Spleen (tissue), 7 donors: ENCODE results near the gene FASN.

ENCODE experiments used
- POLR2A ChIP-seq, 3 donors: fragments of 450-650 bp; IDR thresholded peaks; one replicate each; pipeline ENCODE4 v1.5.1; 2017; ENCODE audit warnings: antibody characterized with exemption in 3 of 3, mild to moderate bottlenecking in 1 of 3
- TF ChIP-seq, protein P1 (sequence below), 11 experiments: fragments of 200-600 bp in 7 of 11; fragments of 450-650 bp in 4 of 11; sonication (generic) in 4 of 11; IDR thresholded peaks in 8 of 11; conservative IDR thresholded peaks in 3 of 11; 1 replicate in 7 of 11; 2 replicates in 4 of 11; pipeline versions ENCODE4 v1.4.0 to v1.8.0; 2016 to 2021; ENCODE audit warnings: antibody characterized with exemption in 11 of 11, inconsistent platforms in 4 of 11, mild to moderate bottlenecking in 1 of 11
- donor health status: DM: no; HTN: no; CAD: no; lungs with moderate emphysema.
- donor health status: DM: no; HTN: no; CAD: no.
- donor health status: DM: no; HTN: no; CAD: no.

DNA sequence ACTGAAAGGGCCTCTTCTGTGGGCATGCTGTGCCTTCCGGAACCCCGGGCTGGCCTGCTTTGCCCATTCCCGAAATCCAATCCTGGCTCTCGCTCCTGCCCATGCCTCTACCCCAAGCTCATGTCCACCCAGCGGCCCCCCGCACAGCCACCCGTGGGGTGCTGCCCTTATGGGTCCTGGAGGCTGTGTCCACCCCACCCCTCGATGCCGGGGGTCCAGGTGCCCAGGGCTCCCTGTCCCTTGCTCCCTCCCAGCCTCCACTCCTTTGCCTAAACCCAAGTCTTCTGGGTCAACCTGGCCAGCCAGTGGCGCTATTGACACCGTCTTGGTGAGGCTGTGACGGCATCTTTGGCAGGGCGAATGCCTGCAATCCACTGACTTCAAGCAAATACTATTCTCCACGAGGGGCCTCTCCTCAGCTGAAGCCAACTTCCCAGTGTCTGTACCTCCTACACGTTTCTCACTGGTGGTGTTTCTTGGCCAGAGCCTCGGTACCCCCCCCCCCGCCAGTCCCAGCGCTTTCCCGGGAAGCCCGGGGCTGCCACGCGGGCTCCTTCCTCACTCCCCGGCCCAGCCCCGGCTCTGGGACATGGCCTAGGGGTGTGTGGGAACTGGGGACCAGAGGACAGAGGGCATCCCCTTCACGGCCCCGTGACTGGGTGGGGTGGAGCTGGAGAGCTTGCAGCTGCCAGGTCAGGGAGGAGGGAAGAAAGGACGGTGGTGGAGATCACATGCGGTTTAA lies 20.2 kb downstream of the FASN start:
- TF ChIP-seq, protein P1, sequence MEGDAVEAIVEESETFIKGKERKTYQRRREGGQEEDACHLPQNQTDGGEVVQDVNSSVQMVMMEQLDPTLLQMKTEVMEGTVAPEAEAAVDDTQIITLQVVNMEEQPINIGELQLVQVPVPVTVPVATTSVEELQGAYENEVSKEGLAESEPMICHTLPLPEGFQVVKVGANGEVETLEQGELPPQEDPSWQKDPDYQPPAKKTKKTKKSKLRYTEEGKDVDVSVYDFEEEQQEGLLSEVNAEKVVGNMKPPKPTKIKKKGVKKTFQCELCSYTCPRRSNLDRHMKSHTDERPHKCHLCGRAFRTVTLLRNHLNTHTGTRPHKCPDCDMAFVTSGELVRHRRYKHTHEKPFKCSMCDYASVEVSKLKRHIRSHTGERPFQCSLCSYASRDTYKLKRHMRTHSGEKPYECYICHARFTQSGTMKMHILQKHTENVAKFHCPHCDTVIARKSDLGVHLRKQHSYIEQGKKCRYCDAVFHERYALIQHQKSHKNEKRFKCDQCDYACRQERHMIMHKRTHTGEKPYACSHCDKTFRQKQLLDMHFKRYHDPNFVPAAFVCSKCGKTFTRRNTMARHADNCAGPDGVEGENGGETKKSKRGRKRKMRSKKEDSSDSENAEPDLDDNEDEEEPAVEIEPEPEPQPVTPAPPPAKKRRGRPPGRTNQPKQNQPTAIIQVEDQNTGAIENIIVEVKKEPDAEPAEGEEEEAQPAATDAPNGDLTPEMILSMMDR (IDR thresholded peaks at IDR 0.05 in 8 of 11, conservative IDR thresholded peaks at IDR 0.05 in 3 of 11), result no peak
- TF ChIP-seq POLR2A (IDR thresholded peaks at IDR 0.05), result no peak
